DND-41 (cell line): Measurements from ENCODE around the gene HLF.

Source experiments
- ATAC-seq: fragments of 200-7000 bp; cut with Tn5 transposase; 3 replicates; pipeline ENCODE4 v1.9.1; 2021; ENCODE audit warnings: low read depth; ENCODE audit not compliant: insufficient read depth
- DNase-seq: peaks from one replicate; pipeline ENCODE4 v3.0.0-alpha.2; 2020
- H2AFZ ChIP-seq: 2 replicates; pipeline ENCODE4 v1.6.0; 2012; ENCODE audit warnings: low read depth, low read length
- H3K27ac ChIP-seq: 2 replicates; pipeline ENCODE4 v1.5.1; 2012; ENCODE audit warnings: low read length, inconsistent platforms
- H3K27me3 ChIP-seq: fragments of 200-600 bp; sonication (generic); 2 replicates; pipeline ENCODE4 v1.6.0; 2012; ENCODE audit warnings: low read length, mild to moderate bottlenecking, inconsistent platforms; ENCODE audit not compliant: insufficient read depth, poor library complexity
- H3K36me3 ChIP-seq: 2 replicates; pipeline ENCODE4 v1.5.1; 2012; ENCODE audit warnings: low read length, inconsistent platforms; ENCODE audit not compliant: insufficient read depth
- H3K4me1 ChIP-seq: 2 replicates; pipeline ENCODE4 v1.5.1; 2012; ENCODE audit warnings: mild to moderate bottlenecking, low read length; ENCODE audit not compliant: insufficient read depth
- H3K4me2 ChIP-seq: 2 replicates; pipeline ENCODE4 v1.6.0; 2012; ENCODE audit warnings: mild to moderate bottlenecking, moderate library complexity, low read length, inconsistent platforms; ENCODE audit not compliant: insufficient read depth
- H3K4me3 ChIP-seq, 2 experiments: fragments of 200-600 bp in 1 of 2; shearing (Covaris generic) in 1 of 2; 2 replicates each; pipeline ENCODE4 v1.5.1; 2012 to 2016; ENCODE audit warnings: inconsistent platforms in 2 of 2, low read length in 2 of 2, mild to moderate bottlenecking in 2 of 2, low read depth in 1 of 2, moderate library complexity in 1 of 2
- H3K79me2 ChIP-seq: 2 replicates; pipeline ENCODE4 v1.6.0; 2012; ENCODE audit warnings: low read length, inconsistent platforms; ENCODE audit not compliant: insufficient read depth
- H3K9ac ChIP-seq: 2 replicates; pipeline ENCODE4 v1.6.0; 2012; ENCODE audit warnings: low read depth, mild to moderate bottlenecking, inconsistent platforms, low read length, moderate library complexity
- H3K9me3 ChIP-seq: 2 replicates; pipeline ENCODE4 v1.5.1; 2012; ENCODE audit warnings: low read length, moderate library complexity, mild to moderate bottlenecking, inconsistent platforms; ENCODE audit not compliant: insufficient read depth, severe bottlenecking
- H4K20me1 ChIP-seq: 2 replicates; pipeline ENCODE4 v1.6.0; 2012; ENCODE audit warnings: low read length; ENCODE audit not compliant: insufficient read depth
- EZH2 ChIP-seq: IDR thresholded peaks from 3 replicates; pipeline ENCODE4 v1.6.1; 2012; ENCODE audit warnings: borderline replicate concordance, low read depth, mild to moderate bottlenecking, moderate library complexity, low read length, inconsistent platforms; ENCODE audit not compliant: severe bottlenecking
- TF ChIP-seq, protein P1 (sequence below): IDR thresholded peaks from 2 replicates; pipeline ENCODE4 v1.5.1; 2012; ENCODE audit warnings: borderline replicate concordance, low read length, moderate library complexity, mild to moderate bottlenecking; ENCODE audit not compliant: poor library complexity, severe bottlenecking; ENCODE audit errors: extremely low read depth

HLF gene

DNA sequence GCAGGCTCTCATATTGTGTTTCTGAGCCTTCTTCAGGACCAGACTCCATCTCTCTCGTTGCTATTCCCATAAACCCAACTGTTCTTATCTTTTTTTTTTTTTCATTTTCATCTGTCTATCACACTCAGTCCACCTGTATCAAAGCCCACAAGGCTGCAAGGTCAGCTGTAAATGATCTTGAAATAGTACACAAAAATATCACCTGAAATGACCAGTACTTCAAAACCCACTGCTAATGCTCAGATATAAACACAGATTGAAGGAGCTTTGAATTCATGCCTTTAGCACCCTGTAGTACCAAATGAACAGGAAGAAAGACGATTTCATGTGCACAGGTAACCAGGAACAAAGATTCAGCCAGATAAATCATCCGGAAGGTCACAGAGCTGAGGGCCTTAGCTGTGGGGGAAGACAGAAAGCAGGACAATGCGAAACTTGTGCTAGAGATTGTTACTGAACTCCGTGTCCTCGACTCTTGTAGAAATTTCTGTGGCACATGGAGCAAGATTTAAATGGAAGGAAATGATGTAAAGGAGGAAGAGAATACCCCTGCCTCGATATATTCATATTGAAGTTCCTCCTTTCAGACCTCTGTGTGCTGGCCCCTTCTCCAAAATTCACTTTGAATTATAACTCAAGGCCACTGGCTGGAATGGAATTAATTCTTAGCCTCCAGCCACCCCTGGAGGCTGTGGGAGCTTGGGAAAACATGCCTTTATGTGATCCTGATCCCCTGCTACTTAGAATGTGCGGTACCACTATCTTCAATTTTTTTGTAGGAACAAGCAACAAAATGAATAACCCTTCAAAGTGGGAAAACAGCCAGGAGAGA lies 4.1 kb downstream of the HLF start:
- Histone ChIP-seq H4K20me1 (no peaks in the 10 kb centered on the region), H3K4me3 (no peak overlapping the region), H3K27me3 (peaks cover 3% of the 10 kb centered on the region), H2AFZ (no peak overlapping the region), H3K4me1 (no peaks in the 10 kb centered on the region), H3K36me3 (no peaks in the 10 kb centered on the region), H3K79me2 (no peaks in the 10 kb centered on the region), H3K27ac (no peak overlapping the region), H3K9ac (no peak overlapping the region), H3K4me2 (no peak overlapping the region), H3K9me3 (no peaks in the 10 kb centered on the region)
- ATAC-seq = no peak
- no peak for DNase-seq
- TF ChIP-seq EZH2 = no peak
- TF ChIP-seq, protein P1, sequence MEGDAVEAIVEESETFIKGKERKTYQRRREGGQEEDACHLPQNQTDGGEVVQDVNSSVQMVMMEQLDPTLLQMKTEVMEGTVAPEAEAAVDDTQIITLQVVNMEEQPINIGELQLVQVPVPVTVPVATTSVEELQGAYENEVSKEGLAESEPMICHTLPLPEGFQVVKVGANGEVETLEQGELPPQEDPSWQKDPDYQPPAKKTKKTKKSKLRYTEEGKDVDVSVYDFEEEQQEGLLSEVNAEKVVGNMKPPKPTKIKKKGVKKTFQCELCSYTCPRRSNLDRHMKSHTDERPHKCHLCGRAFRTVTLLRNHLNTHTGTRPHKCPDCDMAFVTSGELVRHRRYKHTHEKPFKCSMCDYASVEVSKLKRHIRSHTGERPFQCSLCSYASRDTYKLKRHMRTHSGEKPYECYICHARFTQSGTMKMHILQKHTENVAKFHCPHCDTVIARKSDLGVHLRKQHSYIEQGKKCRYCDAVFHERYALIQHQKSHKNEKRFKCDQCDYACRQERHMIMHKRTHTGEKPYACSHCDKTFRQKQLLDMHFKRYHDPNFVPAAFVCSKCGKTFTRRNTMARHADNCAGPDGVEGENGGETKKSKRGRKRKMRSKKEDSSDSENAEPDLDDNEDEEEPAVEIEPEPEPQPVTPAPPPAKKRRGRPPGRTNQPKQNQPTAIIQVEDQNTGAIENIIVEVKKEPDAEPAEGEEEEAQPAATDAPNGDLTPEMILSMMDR = no peak

DNA sequence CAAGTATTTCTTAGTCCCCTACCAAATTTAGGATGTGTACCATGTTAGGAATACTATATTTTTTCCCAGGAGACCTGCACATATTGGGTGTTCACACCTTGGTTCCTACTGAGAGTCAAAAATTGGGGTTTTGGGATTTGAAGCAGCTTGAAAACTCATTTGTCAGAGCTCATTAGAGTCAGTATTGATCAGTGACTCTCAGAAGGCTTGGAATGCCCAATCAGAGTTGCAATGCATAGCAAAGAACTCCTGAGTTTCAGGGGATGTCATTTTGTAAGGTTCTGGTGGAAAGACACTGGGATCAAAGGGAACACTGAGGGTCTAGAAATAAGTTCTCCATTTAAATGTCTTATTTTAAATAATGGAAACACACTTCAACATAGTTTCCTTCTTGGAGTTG lies 5.1 kb downstream of the HLF start:
- H3K9ac ChIP-seq = no peak overlapping the region
- H3K27me3 ChIP-seq = peaks cover 3% of the 10 kb centered on the region
- no peaks in the 10 kb centered on the region for H3K4me1 ChIP-seq
- H3K27ac ChIP-seq = no peak overlapping the region
- H3K4me2 ChIP-seq = no peak overlapping the region
- TF ChIP-seq EZH2 = no peak
- no peak for DNase-seq
- no peak for ATAC-seq
- no peaks in the 10 kb centered on the region for H3K79me2 ChIP-seq
- no peaks in the 10 kb centered on the region for H4K20me1 ChIP-seq
- H3K36me3 ChIP-seq = no peaks in the 10 kb centered on the region
- no peak overlapping the region for H3K4me3 ChIP-seq
- no peaks in the 10 kb centered on the region for H3K9me3 ChIP-seq
- H2AFZ ChIP-seq = no peak overlapping the region

DNA sequence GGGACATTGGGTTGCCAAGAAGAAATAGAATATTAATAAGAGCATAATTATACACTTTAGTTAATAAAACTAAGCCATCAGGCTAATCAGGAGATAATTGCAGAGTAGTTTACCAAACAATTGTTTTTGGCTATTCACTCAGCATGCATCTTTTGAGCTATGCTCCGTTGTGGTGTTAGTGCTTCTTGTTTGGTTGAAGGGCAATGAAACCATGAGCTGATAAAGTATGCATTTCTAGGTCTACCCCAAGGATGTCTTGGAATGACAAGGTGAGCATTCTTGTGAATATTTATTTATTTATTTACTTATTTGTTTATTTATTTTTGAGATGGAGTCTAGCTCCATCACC lies 6.4 kb downstream of the HLF start:
- no peak for DNase-seq
- Histone ChIP-seq H2AFZ (no peak overlapping the region), H3K9me3 (no peaks in the 10 kb centered on the region), H3K4me3 (no peak overlapping the region), H3K27ac (no peak overlapping the region), H3K9ac (no peak overlapping the region), H3K27me3 (peaks cover 3% of the 10 kb centered on the region), H3K4me2 (no peak overlapping the region), H3K36me3 (no peaks in the 10 kb centered on the region), H4K20me1 (no peaks in the 10 kb centered on the region), H3K4me1 (no peaks in the 10 kb centered on the region), H3K79me2 (no peaks in the 10 kb centered on the region)
- ATAC-seq = no peak
- no peak for TF ChIP-seq EZH2
- TF ChIP-seq, protein P1 = no peak

DNA sequence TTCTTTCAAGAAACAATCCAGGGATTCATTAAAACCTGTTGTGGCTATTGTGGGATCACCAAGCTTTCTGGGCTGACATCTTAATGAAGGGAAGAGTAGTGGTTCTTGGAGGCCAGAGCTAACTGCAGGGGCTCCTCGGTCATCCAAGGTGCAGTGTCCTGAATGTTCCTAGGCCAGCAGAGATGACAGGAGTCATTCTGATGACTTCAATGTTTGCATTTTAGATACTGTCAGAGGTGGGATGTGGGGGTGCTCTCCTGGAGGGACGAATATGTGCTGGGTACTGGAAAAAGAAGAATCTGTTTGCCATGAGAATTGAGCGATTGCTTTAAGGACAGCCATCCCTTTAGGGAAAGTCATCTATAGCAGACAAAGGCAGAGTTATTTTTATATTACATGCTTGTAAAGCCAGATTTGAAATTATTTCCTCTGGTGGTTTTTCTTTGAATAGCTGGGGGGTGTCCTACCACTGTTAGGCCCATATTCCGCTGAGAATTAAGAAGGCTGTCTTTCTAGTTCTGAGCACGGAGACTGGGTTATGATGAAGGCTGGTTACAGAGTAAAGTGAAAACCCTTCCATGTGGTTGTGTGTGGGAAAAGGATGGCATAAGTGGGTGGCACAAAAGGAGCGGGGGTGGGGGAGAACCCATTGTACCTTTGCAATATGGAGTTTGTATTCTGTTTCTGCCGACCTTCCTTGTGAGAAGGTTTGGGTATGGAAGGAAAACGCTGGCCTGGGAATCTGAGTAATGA lies 7.4 kb downstream of the HLF start:
- H3K4me1 ChIP-seq = no peaks in the 10 kb centered on the region
- no peaks in the 10 kb centered on the region for H3K36me3 ChIP-seq
- TF ChIP-seq, protein P1 = no peak
- no peak for TF ChIP-seq EZH2
- no peak overlapping the region for H3K27ac ChIP-seq
- no peak for DNase-seq
- H3K27me3 ChIP-seq = peaks cover 3% of the 10 kb centered on the region
- H3K9ac ChIP-seq = no peak overlapping the region
- H3K4me3 ChIP-seq = no peak overlapping the region
- no peaks in the 10 kb centered on the region for H3K79me2 ChIP-seq
- no peak for ATAC-seq
- no peaks in the 10 kb centered on the region for H4K20me1 ChIP-seq
- no peaks in the 10 kb centered on the region for H3K9me3 ChIP-seq
- H3K4me2 ChIP-seq = no peak overlapping the region
- no peak overlapping the region for H2AFZ ChIP-seq
